Keratinocyte (primary cell): ENCODE data around the gene HCAR2. TPM values are rescaled to one million over a fixed set of nuclear protein-coding genes. Genes with fewer than 3 reads are reported as not detected.
A peak's percentile ranks its signal among the peaks of the same experiment; 100 is the strongest.

Experiments used
- DNase-seq: peaks from one replicate; pipeline ENCODE4 v3.0.0-alpha.2; 2011; ENCODE audit warnings: low read depth, missing footprints, low spot score
- FAIRE-seq: peaks from 2 replicates; lab custom pipeline; 2011; peaks lifted over from hg19 to GRCh38; lab: Jason Lieb, UNC
- H2AFZ ChIP-seq: 2 replicates; pipeline ENCODE4 v1.6.0; 2012; ENCODE audit warnings: low read length, control low read depth, inconsistent platforms; ENCODE audit not compliant: control insufficient read depth
- H3K27ac ChIP-seq: 2 replicates; pipeline ENCODE4 v1.5.1; 2011; ENCODE audit warnings: low read length; ENCODE audit not compliant: control insufficient read depth, insufficient read depth
- H3K27me3 ChIP-seq: 3 replicates; pipeline ENCODE4 v1.6.0; 2011; ENCODE audit warnings: low read length; ENCODE audit not compliant: control insufficient read depth, insufficient read depth; ENCODE audit errors: extremely low read depth
- H3K36me3 ChIP-seq, 2 experiments: 2 replicates in 1 of 2; 3 replicates in 1 of 2; pipeline ENCODE4 v1.5.1; 2011; ENCODE audit warnings: low read length in 2 of 2, mild to moderate bottlenecking in 1 of 2; ENCODE audit not compliant: control insufficient read depth in 2 of 2, insufficient read depth in 2 of 2; ENCODE audit errors: extremely low read depth in 1 of 2
- H3K4me1 ChIP-seq: 3 replicates; pipeline ENCODE4 v1.5.1; 2011; ENCODE audit warnings: low read length; ENCODE audit not compliant: control insufficient read depth, insufficient read depth; ENCODE audit errors: extremely low read depth
- H3K4me2 ChIP-seq: 3 replicates; pipeline ENCODE4 v1.6.0; 2011; ENCODE audit warnings: low read depth, low read length; ENCODE audit not compliant: control insufficient read depth, insufficient read depth; ENCODE audit errors: extremely low read depth
- H3K4me3 ChIP-seq, 3 experiments: fragments of 200-600 bp in 1 of 3; sonication (generic) in 1 of 3; 2 replicates in 2 of 3; 3 replicates in 1 of 3; pipeline ENCODE4 v1.5.1; 2011 to 2016; ENCODE audit warnings: low read length in 3 of 3, mild to moderate bottlenecking in 3 of 3, control low read depth in 2 of 3, inconsistent platforms in 1 of 3, low read depth in 1 of 3, mixed read lengths in 1 of 3, mixed run types in 1 of 3, moderate library complexity in 1 of 3; ENCODE audit not compliant: control insufficient read depth in 2 of 3, insufficient read depth in 2 of 3; ENCODE audit errors: extremely low read depth in 1 of 3
- H3K79me2 ChIP-seq: 2 replicates; pipeline ENCODE4 v1.6.0; 2012; ENCODE audit warnings: low read length; ENCODE audit not compliant: control insufficient read depth, insufficient read depth
- H3K9ac ChIP-seq: 3 replicates; pipeline ENCODE4 v1.6.0; 2011; ENCODE audit warnings: low read length; ENCODE audit not compliant: control insufficient read depth, insufficient read depth; ENCODE audit errors: extremely low read depth
- H3K9me1 ChIP-seq: 3 replicates; pipeline ENCODE4 v1.6.0; 2011; ENCODE audit warnings: low read length; ENCODE audit not compliant: control insufficient read depth, insufficient read depth; ENCODE audit errors: extremely low read depth
- H3K9me3 ChIP-seq: 2 replicates; pipeline ENCODE4 v1.5.1; 2012; ENCODE audit warnings: low read depth, low read length; ENCODE audit not compliant: control insufficient read depth
- H4K20me1 ChIP-seq: 3 replicates; pipeline ENCODE4 v1.6.0; 2011; ENCODE audit warnings: low read length; ENCODE audit not compliant: control insufficient read depth, insufficient read depth; ENCODE audit errors: extremely low read depth
- EZH2 ChIP-seq: IDR thresholded peaks from one replicate; pipeline ENCODE4 v1.6.1; 2012; ENCODE audit warnings: inconsistent platforms, mild to moderate bottlenecking, low read length, moderate library complexity
- dilution Hi-C: fragments of 300-500 bp; cut with MboI; formaldehyde crosslinking; loops from one replicate; pipeline ENCODE4 v1.7.0; 2020; ENCODE audit warnings: low sequenced_read_pairs; ENCODE audit not compliant: extremely low pct_ligation_motif_present
- polyA plus RNA-seq, 5 experiments: library from polyadenylated mRNA; depleted of rRNA in 3 of 5; stranded (reverse) in 3 of 5; stranded (forward) in 1 of 5; unstranded in 1 of 5; fragments of >200 nt; gene quantifications; 1 replicate in 1 of 5; 2 replicates in 3 of 5; 3 replicates in 1 of 5; pipeline versions ENCODE4 v1.2.1 to v1.2.3, GENCODE V29; 2011 to 2012; ENCODE audit warnings: missing spikeins in 2 of 5, low read depth in 1 of 5, low replicate concordance in 1 of 5
- TF ChIP-seq, protein P1 (sequence below), 3 experiments: IDR thresholded peaks in 1 of 3; conservative IDR thresholded peaks in 1 of 3; optimal IDR thresholded peaks in 1 of 3; 2 replicates in 2 of 3; 3 replicates in 1 of 3; pipeline versions ENCODE3 to v1.5.1; 2011; ENCODE audit warnings: low read length in 3 of 3, mild to moderate bottlenecking in 3 of 3, moderate library complexity in 2 of 3, control low read depth in 1 of 3, inconsistent platforms in 1 of 3; ENCODE audit not compliant: insufficient read depth in 2 of 3; ENCODE audit errors: extremely low read depth in 1 of 3

The HCAR2 gene
- polyA plus RNA-seq, 1 donor (not counting 4 experiments of a cell fraction or from before 2014, with no cell fraction given) = 18.3 TPM

DNA sequence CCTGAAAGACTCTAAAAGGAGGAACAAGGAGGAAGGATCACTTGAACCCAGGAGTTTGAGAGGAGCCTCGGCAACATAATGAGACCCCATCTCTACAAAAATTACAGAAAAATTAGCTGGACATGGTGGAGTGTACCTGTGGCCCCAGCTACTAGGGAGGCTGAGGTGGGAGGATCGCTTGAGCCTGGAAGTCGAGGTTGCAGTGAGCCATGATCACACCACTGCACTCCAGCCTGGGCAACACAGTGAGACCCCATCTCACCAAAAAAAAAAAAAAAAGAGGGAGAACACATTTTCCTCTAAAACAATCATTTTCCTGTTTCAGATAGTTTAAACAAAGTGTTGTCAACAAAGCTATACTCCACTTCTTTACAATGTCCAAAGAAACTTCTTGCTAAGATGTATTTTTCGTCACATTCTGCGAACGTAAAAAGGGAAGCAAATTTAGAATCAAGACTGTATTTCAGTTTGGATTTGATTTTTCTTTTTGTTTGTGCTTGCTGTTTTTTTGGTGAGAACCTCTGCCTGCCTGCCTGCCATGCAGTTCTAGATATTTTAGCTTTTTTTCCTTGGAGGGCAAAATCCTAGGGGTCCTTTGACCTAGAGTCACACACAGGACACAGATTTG, 22.4 kb upstream of the HCAR2 start:
- Histone ChIP-seq H2AFZ (peak overlapping the region; percentile 38), H4K20me1 (no peaks in the 10 kb centered on the region), H3K27me3 (no peaks in the 10 kb centered on the region), H3K9me1 (no peaks in the 10 kb centered on the region), H3K4me1 (peaks cover 37% of the 10 kb centered on the region), H3K9me3 (no peaks in the 10 kb centered on the region), H3K4me3 (no peak overlapping the region), H3K27ac (peak overlapping the region; percentile 83), H3K9ac (peak overlapping the region; percentile 65), H3K79me2 (no peaks in the 10 kb centered on the region), H3K4me2 (peak overlapping the region; percentile 76), H3K36me3 (no peaks in the 10 kb centered on the region)
- DNase-seq = no peak
- dilution Hi-C loops = no loop called here
- no peak for FAIRE-seq
- TF ChIP-seq EZH2 = no peak
- TF ChIP-seq, protein P1, sequence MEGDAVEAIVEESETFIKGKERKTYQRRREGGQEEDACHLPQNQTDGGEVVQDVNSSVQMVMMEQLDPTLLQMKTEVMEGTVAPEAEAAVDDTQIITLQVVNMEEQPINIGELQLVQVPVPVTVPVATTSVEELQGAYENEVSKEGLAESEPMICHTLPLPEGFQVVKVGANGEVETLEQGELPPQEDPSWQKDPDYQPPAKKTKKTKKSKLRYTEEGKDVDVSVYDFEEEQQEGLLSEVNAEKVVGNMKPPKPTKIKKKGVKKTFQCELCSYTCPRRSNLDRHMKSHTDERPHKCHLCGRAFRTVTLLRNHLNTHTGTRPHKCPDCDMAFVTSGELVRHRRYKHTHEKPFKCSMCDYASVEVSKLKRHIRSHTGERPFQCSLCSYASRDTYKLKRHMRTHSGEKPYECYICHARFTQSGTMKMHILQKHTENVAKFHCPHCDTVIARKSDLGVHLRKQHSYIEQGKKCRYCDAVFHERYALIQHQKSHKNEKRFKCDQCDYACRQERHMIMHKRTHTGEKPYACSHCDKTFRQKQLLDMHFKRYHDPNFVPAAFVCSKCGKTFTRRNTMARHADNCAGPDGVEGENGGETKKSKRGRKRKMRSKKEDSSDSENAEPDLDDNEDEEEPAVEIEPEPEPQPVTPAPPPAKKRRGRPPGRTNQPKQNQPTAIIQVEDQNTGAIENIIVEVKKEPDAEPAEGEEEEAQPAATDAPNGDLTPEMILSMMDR (optimal IDR thresholded peaks at IDR 0.05 in 1 of 3, IDR thresholded peaks at IDR 0.05 in 1 of 3, conservative IDR thresholded peaks at IDR 0.05 in 1 of 3; ENCODE audit: extremely low read depth in 1 of 3, insufficient read depth in 2 of 3, low read length in 3 of 3) = no peak

DNA sequence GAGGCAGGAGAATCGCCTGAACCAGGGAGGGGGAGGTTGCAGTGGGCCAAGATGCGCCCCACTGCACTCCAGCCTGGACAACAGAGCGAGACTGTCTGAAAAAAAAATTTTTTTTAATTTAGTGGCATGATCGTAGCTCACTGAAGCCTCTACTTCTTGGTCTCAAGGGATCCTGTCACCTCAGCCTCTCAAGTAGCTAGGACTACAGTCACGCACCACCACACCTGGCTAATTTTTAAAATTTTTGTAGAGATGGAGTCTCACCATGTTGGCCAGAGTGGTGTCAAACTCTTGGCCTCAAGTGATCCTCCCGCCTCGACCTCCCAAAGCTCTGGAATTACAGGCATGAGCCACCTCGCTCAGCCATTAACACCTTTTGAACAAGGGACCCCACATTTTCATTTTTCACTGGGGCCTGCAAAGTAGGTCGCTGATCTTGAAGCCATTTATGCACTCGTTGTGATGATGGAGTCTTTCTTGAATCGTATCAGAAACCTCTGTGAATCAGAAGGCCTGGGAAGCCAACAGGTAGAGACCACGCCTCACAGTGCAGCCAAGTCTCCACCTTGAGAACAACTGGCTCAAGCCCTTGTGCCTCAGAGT, 21.6 kb upstream of the HCAR2 start:
- Histone ChIP-seq H3K9ac (no peak overlapping the region), H3K4me2 (no peak overlapping the region), H3K4me3 (no peak overlapping the region), H3K9me1 (no peaks in the 10 kb centered on the region), H3K27me3 (no peaks in the 10 kb centered on the region), H4K20me1 (no peaks in the 10 kb centered on the region), H3K9me3 (no peaks in the 10 kb centered on the region), H2AFZ (no peak overlapping the region), H3K36me3 (no peaks in the 10 kb centered on the region), H3K27ac (peak overlapping the region; percentile 83), H3K79me2 (no peaks in the 10 kb centered on the region), H3K4me1 (peaks cover 43% of the 10 kb centered on the region)
- TF ChIP-seq, protein P1 (optimal IDR thresholded peaks at IDR 0.05 in 1 of 3, IDR thresholded peaks at IDR 0.05 in 1 of 3, conservative IDR thresholded peaks at IDR 0.05 in 1 of 3; ENCODE audit: extremely low read depth in 1 of 3, insufficient read depth in 2 of 3, low read length in 3 of 3) = no peak
- no peak for TF ChIP-seq EZH2
- no peak for DNase-seq
- no peak for FAIRE-seq
- dilution Hi-C loops = no loop called here
